Hepatocyte (in vitro differentiated cells): ENCODE data around the gene ZNF416. TPM values are rescaled to one million over a fixed set of nuclear protein-coding genes. Genes with fewer than 3 reads are reported as not detected.

Experiments used
- DNase-seq: peaks from one replicate; pipeline ENCODE4 v3.0.0-alpha.2; 2016; ENCODE audit warnings: low spot score
- H2AFZ ChIP-seq: fragments of 200-600 bp; sonication (generic); 2 replicates; pipeline ENCODE4 v1.6.0; 2016; ENCODE audit warnings: antibody characterized with exemption, mild to moderate bottlenecking
- H3K27ac ChIP-seq: fragments of 200-600 bp; sonication (generic); 2 replicates; pipeline ENCODE4 v1.5.1; 2016; ENCODE audit warnings: mild to moderate bottlenecking
- H3K27me3 ChIP-seq: fragments of 200-600 bp; sonication (generic); 2 replicates; pipeline ENCODE4 v1.6.1; 2016
- H3K36me3 ChIP-seq: fragments of 200-600 bp; sonication (generic); replicated peaks from 2 replicates; pipeline ENCODE4 v1.5.1; 2016; ENCODE audit warnings: low read depth; ENCODE audit not compliant: insufficient read depth
- H3K4me1 ChIP-seq: fragments of 200-600 bp; sonication (generic); 2 replicates; pipeline ENCODE4 v1.5.1; 2016; ENCODE audit warnings: mild to moderate bottlenecking, moderate library complexity; ENCODE audit not compliant: insufficient read depth
- H3K4me2 ChIP-seq: fragments of 200-600 bp; sonication (generic); 2 replicates; pipeline ENCODE4 v1.6.0; 2016
- H3K4me3 ChIP-seq: fragments of 200-600 bp; sonication (generic); 2 replicates; pipeline ENCODE4 v1.5.1; 2016; ENCODE audit warnings: mild to moderate bottlenecking
- H3K79me2 ChIP-seq: fragments of 200-600 bp; sonication (generic); 2 replicates; pipeline ENCODE4 v1.6.0; 2017; ENCODE audit warnings: mild to moderate bottlenecking
- H3K9me2 ChIP-seq: fragments of 200-600 bp; sonication (generic); replicated peaks from 2 replicates; pipeline ENCODE4 v1.6.0; 2017; ENCODE audit warnings: mild to moderate bottlenecking; ENCODE audit not compliant: insufficient read depth
- H3K9me3 ChIP-seq: fragments of 200-600 bp; sonication (generic); 2 replicates; pipeline ENCODE4 v1.5.1; 2016; ENCODE audit warnings: low read depth, mild to moderate bottlenecking
- H4K20me1 ChIP-seq: fragments of 200-600 bp; sonication (generic); 2 replicates; pipeline ENCODE4 v1.6.0; 2016; ENCODE audit warnings: mild to moderate bottlenecking; ENCODE audit not compliant: insufficient read depth, poor library complexity, severe bottlenecking
- CTCF ChIP-seq: fragments of 200-600 bp; sonication (generic); IDR thresholded peaks from 2 replicates; pipeline ENCODE4 v1.5.1; 2016; ENCODE audit warnings: antibody characterized with exemption, mild to moderate bottlenecking; ENCODE audit not compliant: poor library complexity
- EZH2 ChIP-seq: fragments of 200-600 bp; sonication (generic); IDR thresholded peaks from 2 replicates; pipeline ENCODE4 v1.6.1; 2016; ENCODE audit warnings: antibody characterized with exemption, mild to moderate bottlenecking, borderline replicate concordance
- EZH2phosphoT487 ChIP-seq: fragments of 200-600 bp; sonication (generic); IDR thresholded peaks from one replicate; pipeline ENCODE4 v1.6.1; 2018; ENCODE audit warnings: antibody characterized with exemption, mild to moderate bottlenecking, low read depth, moderate library complexity; ENCODE audit not compliant: unreplicated experiment, severe bottlenecking
- WGBS: methylation state at CpG from one replicate; pipeline ENCODE4 v1.1.6; 2016; ENCODE audit warnings: low lambda C conversion rate; ENCODE audit errors: missing lambda C conversion rate; 5-methylcytosine and 5-hydroxymethylcytosine counted together
- polyA plus RNA-seq: library from polyadenylated mRNA; unstranded; fragments of >200 nt; fragmentation: Nextera tagmentation; extraction: Ambion mirVana; gene quantifications from 2 replicates; pipeline ENCODE4 v1.2.1, GENCODE V29; 2016
- total RNA-seq: library from RNA; depleted of rRNA; stranded (reverse); fragments of >200 nt; gene quantifications from 2 replicates; pipeline ENCODE4 v1.2.3, GENCODE V29; 2014

ZNF416 gene
- total RNA-seq (4.7 and 5.8 TPM in 2 replicates), polyA plus RNA-seq (1.9 and 2.5 TPM in 2 replicates)

- H3K9me2 ChIP-seq: no peaks in the 10 kb centered on the region
- under 1% methylated on average over 56 of the region's 62 CpGs for WGBS
- peaks cover 13% of the 10 kb centered on the region for H3K4me1 ChIP-seq
- no peaks in the 10 kb centered on the region for H4K20me1 ChIP-seq
- peak within 1 kb of the TSS; percentile 72 for H3K27ac ChIP-seq
- peak; percentile 99 for DNase-seq
- peaks cover 23% of the 10 kb centered on the region for H3K79me2 ChIP-seq
- H3K9me3 ChIP-seq: peaks cover 25% of the 10 kb centered on the region
- H3K36me3 ChIP-seq: peaks cover 12% of the 10 kb centered on the region
- TF ChIP-seq EZH2 (no peak), EZH2phosphoT487 (no peak), CTCF (peak; percentile 16)
- H3K27me3 ChIP-seq: no peaks in the 10 kb centered on the region
- H2AFZ ChIP-seq: peak within 1 kb of the TSS; percentile 77
- H3K4me2 ChIP-seq: peak within 1 kb of the TSS; percentile 96
- peak within 1 kb of the TSS; percentile 64 for H3K4me3 ChIP-seq
Measured at GRCh38 chr19:57578487-57579205, at the start of gene ZNF416. ZNF416 (minus strand) TSS chr19:57578911; CDS start chr19:57578704, 207 bp downstream.

- TF ChIP-seq EZH2: no peak
- TF ChIP-seq CTCF: no peak
- no peak for TF ChIP-seq EZH2phosphoT487
- DNase-seq: no peak
- Histone ChIP-seq H3K36me3 (peaks cover 41% of the 10 kb centered on the region), H3K9me3 (peaks cover 70% of the 10 kb centered on the region), H3K27ac (no peak overlapping the region), H2AFZ (no peak overlapping the region), H3K4me1 (no peaks in the 10 kb centered on the region), H3K4me2 (no peak overlapping the region), H3K9me2 (no peaks in the 10 kb centered on the region), H3K79me2 (peaks cover 53% of the 10 kb centered on the region), H3K27me3 (no peaks in the 10 kb centered on the region), H3K4me3 (no peak overlapping the region), H4K20me1 (no peaks in the 10 kb centered on the region)
Measured at GRCh38 chr19:57623091-57623490, 44.4 kb upstream of the ZNF416 start.

- Histone ChIP-seq H2AFZ (no peak overlapping the region), H3K36me3 (peaks cover 54% of the 10 kb centered on the region), H3K27me3 (no peaks in the 10 kb centered on the region), H3K4me1 (no peaks in the 10 kb centered on the region), H3K4me3 (no peak overlapping the region), H3K4me2 (no peak overlapping the region), H3K27ac (no peak overlapping the region), H3K9me3 (peaks cover 86% of the 10 kb centered on the region), H3K9me2 (no peaks in the 10 kb centered on the region), H3K79me2 (peaks cover 76% of the 10 kb centered on the region), H4K20me1 (no peaks in the 10 kb centered on the region)
- 100% methylated on average over 10 of the region's 10 CpGs for WGBS
- TF ChIP-seq CTCF: no peak
- TF ChIP-seq EZH2: no peak
- TF ChIP-seq EZH2phosphoT487: no peak
- no peak for DNase-seq
Measured at GRCh38 chr19:57620673-57621348, 42.1 kb upstream of the ZNF416 start.
